GM18508 (cell line): ENCODE measurements around the gene LPIN2.
A peak's percentile ranks its signal among the peaks of the same experiment; 100 is the strongest.
"Not testable (repeated sequence)": the region's sequence is repeated elsewhere in the genome, so short reads cannot be mapped to it uniquely, and the experiment has no call there.

Experiments
- ATAC-seq: cut with Tn5 transposase; IDR thresholded peaks from one replicate; pipeline ENCODE4 v1.9.1; 2021; ENCODE audit warnings: moderate number of reproducible peaks; ENCODE audit not compliant: insufficient read depth, unreplicated experiment

LPIN2 gene

GRCh38 chr18:3012136-3013023 is 564 bp downstream of the LPIN2 start:
- ATAC-seq = peak; percentile 14

GRCh38 chr18:3010086-3010485 is 2.9 kb downstream of the LPIN2 start:
- ATAC-seq = no peak

GRCh38 chr18:3008541-3008940 is 4.4 kb downstream of the LPIN2 start:
- no peak for ATAC-seq

DNA sequence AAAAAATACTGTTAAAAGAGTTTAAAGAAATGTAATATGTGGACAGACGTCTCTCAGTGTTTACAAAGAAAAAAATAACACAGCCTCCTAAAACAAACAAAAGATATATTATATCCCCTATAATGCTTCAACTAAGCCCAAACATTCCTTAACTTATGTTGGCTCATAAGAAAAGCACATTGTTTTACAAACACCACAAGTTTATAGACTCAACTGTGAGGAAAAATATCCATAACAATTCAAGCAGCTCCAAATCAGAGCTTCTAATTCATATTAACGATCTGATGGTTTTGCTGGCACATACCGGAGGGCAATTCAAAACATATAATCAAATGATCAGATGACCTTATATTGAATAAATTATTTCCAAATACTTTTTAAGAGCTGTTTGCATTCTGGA is 5.5 kb downstream of the LPIN2 start:
- no peak for ATAC-seq

- ATAC-seq = no peak
These were observed 7.5 kb downstream of the LPIN2 start for GRCh38 chr18:3005462-3005861.

DNA sequence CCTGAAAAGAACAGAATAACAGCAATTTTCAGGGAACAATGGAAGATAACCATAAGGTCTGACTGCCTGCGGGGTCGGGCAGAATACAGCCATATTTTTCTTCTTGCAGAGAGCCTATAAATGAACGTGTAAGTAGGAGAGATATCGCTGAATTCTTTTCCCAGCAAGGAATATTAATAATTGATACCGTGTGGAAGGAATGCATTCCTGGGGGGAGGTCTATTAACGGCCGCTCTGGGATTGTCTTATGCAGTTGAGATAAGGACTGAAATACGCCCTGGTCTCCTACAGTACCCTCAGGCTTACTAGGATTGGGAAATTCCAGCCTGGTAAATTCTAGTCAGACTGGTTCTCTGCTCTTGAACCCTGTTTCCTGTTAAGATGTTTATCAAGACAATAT is 9.2 kb downstream of the LPIN2 start:
- ATAC-seq = not testable (repeated sequence)

DNA sequence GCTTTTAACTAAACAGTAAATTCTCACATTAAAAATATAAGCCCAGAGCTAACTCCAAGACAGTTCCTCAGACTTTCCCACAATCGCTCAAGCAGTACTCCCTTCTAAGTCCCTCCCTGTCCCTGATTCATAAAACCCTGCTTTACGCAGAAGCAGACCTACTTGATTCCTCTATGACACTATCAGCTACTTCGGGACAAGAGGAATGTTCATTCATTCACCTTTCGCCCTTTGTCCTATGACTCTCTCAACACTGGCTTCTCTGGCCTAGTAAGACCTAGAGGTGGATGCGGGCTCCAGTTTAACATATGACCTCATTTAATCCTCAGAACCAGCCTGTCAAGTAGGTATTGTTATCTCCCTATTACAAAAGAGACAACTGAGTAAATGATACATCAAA is 10.2 kb downstream of the LPIN2 start:
- ATAC-seq = no peak

DNA sequence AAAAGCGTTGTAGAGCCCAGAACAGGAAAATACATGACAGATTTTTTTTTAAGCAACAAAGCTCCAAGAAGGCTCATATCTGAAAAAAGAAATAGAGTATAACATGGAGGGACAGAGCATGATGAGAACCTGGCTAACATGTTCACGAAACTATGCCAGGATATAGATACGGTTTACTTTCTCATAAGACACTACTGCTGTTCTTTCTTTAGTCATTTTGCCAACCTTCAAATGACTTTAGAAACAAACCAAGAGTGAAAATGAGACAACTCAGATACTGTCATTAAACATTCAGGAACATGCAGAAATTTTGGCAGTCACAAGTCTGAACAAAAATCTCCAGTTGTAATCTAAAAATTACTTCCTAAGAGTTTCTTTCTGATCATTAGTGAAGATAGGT is 14.3 kb downstream of the LPIN2 start:
- ATAC-seq = no peak

- no peak for ATAC-seq
These were observed 14.9 kb downstream of the LPIN2 start for GRCh38 chr18:2997846-2998564.

- ATAC-seq = no peak
These were observed 15.5 kb downstream of the LPIN2 start for GRCh38 chr18:2997429-2997828.

DNA sequence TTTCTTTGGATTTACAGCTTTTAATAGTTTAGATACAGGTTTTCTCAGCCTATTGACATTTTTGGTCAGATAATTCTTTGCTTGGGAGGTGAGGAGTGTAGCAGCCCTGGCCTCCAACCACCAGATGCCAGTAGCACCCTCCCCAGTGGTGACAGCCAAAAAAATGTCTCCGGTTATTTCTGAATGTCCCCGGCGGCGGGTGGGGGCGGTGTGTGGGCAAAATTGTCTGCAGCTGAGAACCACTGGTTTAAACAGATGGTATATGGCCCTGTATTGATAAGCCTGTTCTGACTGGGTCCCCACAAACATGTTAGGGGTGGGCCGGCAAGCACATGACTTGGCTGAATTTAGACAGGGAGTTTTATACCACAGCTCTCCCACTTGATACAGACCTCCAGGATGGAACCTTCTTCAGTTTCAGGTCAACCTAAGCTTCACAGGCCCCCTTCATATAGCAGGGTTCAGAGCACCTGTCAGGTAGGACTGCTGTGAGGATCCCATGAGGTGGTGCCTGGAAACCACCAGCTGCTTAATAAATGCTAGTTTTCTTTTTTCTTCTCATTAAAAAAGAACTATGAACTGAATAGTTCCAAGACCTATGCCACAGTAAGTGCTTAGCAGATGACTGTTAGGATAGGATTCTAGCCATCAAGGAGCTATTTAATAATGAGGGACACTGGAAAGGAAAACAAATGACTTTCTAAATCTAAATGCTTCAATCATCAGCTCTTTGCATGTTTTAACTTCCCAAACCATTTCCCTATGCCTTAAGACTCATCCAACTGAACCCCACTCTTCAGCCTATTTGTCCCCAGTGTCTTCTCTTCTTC is 18.1 kb downstream of the LPIN2 start:
- ATAC-seq = no peak

DNA sequence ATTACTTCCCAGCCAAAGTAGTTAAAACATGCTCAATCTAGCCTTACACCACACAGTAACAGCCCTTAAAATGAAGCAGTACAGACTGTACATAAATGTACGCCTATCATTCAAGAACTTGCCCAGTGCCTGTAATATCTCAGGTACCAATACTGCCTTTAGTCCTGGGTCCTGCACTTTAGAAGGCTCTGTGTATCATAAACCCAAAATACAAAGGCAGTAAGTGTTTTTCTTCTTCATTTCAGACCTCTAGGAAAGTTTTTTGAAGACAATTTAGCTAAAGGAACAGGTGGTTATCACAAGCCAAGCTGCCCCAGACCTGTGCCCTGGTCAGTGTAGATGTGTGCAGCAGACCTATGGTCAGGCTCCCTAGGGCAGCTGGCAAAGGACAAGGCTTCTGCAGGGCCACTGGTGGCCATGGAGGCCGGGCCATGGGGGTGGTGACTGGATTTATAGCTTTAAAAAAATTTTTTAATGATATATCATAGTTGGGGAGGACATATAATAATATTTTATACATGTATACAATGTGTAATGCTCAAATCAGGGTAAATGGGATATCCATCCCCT is 18.8 kb downstream of the LPIN2 start:
- ATAC-seq = no peak

DNA sequence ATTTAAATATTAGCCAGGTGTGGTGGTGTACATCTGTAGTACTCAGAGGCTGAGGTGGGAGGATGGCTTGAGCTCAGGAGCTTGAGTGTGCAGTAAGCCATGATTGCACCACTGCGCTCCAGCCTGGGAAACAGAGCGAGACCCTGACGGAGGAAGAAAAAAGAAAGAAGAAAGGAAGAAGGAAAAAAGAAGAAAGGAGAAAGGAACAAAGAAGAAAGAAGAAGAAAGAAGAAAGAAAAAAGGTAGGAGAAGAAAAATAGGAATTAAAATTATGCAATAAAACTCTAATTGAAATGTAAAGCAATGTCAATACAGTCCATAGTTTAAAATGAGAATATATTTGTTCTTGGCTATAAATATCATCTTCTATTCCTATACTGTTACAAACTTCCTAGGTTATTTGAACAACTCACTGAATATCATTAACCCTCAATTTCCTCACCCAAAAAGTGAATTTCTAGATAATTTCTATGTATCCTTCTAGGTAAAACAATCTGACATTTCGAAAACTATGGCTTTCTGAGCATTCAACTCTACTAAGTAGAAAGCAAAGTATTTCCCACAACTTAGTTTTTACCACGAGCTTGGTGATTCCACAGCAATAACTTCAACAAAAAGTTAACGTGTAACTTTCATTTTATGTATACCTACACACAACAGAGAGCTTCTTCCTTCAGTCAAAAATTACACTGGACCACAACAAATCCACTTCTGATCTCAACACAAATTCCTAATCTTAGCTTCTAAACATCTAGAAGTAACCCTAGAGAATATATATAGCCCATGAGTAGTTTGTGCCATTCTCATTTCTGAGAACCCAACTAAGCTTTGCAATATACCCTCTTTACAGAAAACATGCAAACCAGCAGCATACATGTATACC is 19.7 kb downstream of the LPIN2 start:
- no peak for ATAC-seq

DNA sequence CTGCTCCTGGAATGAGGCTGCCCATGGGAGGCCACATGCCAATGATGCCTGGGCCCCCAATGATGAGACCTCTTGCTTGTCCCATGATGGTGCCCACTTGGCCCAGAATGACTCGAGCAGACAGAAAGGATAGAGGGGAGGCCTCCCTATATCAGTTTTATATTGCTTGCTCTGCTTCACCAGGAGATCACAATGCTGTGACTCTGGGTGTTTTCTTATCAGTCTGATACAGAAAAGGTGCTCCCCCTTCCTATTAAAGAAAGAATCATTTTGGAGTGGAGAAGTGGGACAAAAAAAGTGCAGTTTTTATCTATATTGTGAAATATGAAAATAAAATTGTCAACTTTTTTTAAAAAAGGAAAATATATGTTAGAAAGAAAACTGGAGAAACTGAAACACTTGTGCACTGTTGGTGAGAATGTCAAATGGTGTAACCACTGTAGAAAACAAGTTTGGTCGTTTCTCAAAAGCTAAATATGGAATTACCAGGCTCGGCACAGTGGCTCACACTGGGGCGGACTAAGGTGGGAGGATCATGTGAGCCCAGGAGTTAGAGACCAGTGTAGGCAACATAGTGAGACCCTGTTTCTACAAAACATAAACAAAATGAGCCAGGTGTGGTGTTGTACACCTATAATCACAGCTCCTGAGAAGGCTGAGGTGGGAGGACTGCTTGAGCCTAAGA is 21.8 kb downstream of the LPIN2 start:
- no peak for ATAC-seq

DNA sequence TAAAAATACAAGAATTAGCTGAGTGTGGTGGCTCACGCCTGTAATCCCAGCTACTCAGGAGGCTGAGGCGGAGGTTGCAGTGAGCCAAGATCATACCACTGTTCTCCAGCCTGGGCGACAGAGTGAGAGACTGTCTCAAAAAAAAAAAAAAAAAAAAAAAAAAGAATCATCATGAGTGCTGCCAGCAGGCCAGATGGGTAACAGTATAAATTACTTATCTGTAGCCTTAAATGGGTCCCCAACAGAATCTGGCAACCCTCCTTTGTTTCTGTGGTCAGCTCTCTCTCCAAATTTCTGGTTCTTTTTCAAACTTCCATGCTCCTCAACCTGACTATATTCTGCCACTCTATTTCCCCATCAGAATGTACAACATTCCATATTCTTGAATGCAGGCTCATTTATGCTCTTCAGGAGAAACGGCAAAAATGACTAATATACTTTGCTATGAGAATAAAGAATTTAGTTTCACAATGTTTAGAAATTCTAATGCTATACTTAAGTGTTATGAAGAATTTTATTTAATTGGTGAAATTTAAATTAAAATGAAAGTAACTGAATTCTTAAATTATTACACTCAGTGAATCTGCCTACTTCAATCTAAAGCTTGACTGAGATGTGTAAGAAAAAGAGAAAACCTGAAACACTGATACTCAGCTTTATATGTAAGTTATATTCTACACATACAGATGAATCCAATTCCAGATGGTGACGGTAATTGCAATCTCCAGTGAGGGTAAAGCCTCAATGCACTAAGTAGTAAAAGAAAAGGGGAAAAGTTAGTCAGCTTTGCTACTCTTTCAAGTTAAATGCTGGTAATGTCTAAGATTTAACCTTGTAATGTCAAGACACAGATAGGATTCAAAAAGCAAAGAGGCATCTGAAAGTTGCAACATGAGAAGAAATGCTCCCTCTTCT is 24.8 kb downstream of the LPIN2 start:
- ATAC-seq = no peak

DNA sequence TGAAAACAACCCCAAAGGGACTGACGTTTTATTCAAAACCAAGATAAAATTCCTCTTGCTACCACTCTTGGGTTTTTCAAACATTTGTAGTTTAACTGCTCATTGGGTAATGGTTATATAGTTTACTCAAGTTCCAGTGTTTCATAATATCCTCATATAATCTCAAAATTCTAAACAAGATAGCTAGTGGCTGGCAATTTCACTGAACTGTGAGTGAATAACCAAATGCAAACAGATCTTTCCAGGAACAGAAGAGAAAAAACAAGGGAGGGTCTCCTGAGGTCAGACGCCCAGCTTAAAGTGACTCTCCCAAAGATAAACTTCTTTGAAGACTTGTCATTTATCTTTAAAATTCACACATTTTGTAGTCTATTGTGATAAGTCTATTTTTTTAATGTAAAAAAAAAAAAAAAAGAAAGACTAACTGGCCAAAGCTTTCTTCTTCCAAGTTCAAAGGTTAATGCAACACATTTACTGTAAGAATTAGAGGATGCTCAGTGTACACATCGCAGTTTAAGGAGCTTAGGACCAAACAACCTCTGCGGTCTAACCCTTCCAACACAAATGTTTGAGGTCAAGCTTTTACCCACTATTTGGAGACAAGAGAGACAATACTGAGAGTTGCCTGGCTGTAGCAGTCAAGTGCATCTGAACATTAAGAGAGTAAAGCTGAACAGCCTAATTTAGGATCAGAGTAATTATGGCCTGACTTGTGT is 26.6 kb downstream of the LPIN2 start:
- no peak for ATAC-seq

DNA sequence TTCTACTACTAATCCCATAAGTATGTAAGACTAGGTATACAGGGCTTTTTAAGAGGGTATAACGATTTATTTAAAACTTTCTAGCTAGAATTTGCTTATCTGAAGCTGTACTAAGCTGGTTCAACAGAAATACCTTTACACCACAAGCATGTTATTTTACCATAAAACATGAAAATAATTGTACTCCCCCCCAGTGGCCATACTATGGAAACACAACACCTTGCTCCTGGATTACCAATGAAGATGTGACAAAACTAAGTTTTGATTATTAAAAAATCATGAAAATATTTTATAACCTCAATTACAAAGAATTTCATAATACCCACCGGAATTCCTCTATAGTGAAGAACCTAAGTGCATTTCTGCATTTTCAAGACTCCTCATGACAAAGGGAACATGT is 27.3 kb downstream of the LPIN2 start:
- no peak for ATAC-seq
